ENCODE data around the gene MRC2.

GRCh38 chr17:62673614-62674362, 46.3 kb downstream of the MRC2 start:
- TF ChIP-seq TCFL5 (CRISPR knock-in tag; conservative IDR thresholded peaks at IDR 0.05), result no peak
- TF ChIP-seq CTCF (IDR thresholded peaks at IDR 0.05 in 2 of 3, conservative IDR thresholded peaks at IDR 0.05 in 1 of 3; ENCODE audit: insufficient read depth in 2 of 3, low read depth in 1 of 3, low read length in 3 of 3), result no peak
- no peak for TF ChIP-seq CBX5 (IDR thresholded peaks at IDR 0.05; ENCODE audit: borderline replicate concordance, low read depth)
- no peak for TF ChIP-seq POLR2A (conservative IDR thresholded peaks at IDR 0.05)
- no peak for TF ChIP-seq MEF2D (tag; conservative IDR thresholded peaks at IDR 0.05; ENCODE audit: low read depth)
- TF ChIP-seq HIVEP1 (CRISPR knock-in tag; IDR thresholded peaks at IDR 0.05), result no peak
- no peak for TF ChIP-seq EZH2 (IDR thresholded peaks at IDR 0.05; ENCODE audit: borderline replicate concordance, low read depth, low read length)
- TF ChIP-seq AFF4 (CRISPR knock-in tag; IDR thresholded peaks at IDR 0.05), result no peak
- no peak for TF ChIP-seq NBN (IDR thresholded peaks at IDR 0.05; ENCODE audit: low read depth)
- no peak for TF ChIP-seq EP300 (IDR thresholded peaks at IDR 0.05; ENCODE audit: low read length)

Data from K562 (cell line).